Measurements from ENCODE around the gene ARHGEF40.
A peak's percentile ranks its signal among the peaks of the same experiment; 100 is the strongest.

ARHGEF40 gene

DNA sequence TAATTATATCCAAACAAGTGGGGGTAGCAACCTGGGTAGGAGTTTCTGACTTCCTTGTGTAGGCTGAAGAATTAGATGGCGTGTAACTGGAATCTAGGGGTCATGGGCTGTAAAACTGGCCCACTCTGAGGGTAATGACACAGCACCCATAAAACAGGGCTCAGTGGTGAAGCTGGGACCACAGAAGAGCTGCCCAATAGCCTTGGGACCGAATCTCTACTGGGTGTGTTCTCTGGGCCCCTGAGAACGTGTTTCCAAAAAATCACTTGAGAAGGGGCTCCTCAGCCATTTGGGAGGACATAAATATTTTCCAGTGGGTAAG, 8.8 kb upstream of the ARHGEF40 start:
- H3K4me1 ChIP-seq (ENCODE audit: control insufficient read depth, insufficient read depth, low read length), result peaks cover 7% of the 10 kb centered on the region; the same call in 1 of the 2 replicates
- no peaks in the 10 kb centered on the region for H3K27me3 ChIP-seq (ENCODE audit: control insufficient read depth, insufficient read depth, low read length)
- no peak overlapping the region for H3K9ac ChIP-seq (ENCODE audit: low read length)
- H3K27ac ChIP-seq (ENCODE audit: low read depth, low read length), result no peak overlapping the region
- H3K4me3 ChIP-seq (ENCODE audit: low read depth, low read length), result no peak overlapping the region
- no peaks in the 10 kb centered on the region for H3K9me3 ChIP-seq (ENCODE audit: control insufficient read depth, insufficient read depth, low read depth, low read length)
- no peaks in the 10 kb centered on the region for H3K36me3 ChIP-seq (ENCODE audit: control insufficient read depth, insufficient read depth, low read length)

DNA sequence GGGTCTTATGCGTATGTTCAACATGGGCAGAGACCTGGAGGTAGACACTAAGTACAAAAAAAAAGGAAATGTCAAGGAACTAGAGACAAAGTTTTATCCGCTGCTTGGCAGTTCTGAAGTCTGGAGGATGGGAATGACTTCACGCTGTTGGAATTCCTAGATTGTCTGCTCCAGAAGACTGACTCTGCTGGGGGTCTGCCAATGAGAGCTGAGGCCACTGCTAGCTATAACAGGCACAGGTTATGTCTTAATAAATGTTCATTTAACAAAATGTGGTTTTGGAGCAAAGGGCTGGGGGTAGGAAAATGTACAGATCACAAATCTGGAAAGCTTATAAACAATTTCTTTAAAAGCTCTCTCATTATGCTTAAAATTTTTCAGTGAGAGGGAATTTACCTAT, 6.6 kb upstream of the ARHGEF40 start:
- Histone ChIP-seq H3K27ac (ENCODE audit: low read depth, low read length) (no peak overlapping the region), H3K9me3 (ENCODE audit: control insufficient read depth, insufficient read depth, low read depth, low read length) (no peaks in the 10 kb centered on the region), H3K27me3 (ENCODE audit: control insufficient read depth, insufficient read depth, low read length) (peaks cover 11% of the 10 kb centered on the region), H3K4me3 (ENCODE audit: low read depth, low read length) (no peak overlapping the region), H3K9ac (ENCODE audit: low read length) (no peak overlapping the region), H3K36me3 (ENCODE audit: control insufficient read depth, insufficient read depth, low read length) (no peaks in the 10 kb centered on the region), H3K4me1 (ENCODE audit: control insufficient read depth, insufficient read depth, low read length) (peaks cover 7% of the 10 kb centered on the region; the same call in 1 of the 2 replicates)

DNA sequence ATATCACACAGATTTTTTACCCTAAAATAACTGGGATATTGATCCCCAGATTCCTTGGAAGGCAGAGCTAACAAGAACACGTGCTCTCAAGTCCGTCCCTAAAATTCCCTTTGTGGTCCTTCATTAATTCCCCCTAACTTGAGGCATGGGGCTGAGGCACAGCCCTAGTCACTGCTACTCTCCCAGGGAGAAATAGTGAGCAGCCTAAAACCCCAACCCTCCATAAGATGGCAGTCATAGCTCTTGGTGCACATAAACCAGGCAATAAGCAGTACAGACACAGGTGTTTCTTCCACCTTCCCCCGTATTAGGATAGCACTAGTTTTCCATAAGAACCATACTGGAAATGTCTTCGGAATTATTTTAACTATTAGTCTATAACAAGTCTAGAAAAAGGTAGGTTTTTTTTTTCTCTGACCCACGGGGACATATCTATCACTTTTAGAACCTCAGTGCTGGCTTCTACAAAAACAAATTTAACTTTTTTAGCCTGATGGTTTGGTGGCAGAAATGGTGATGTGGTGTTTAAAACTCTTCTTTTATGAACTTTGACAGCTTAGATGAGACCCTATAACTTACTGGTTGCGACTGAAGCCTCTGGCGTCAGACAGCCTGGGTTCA, 3.1 kb upstream of the ARHGEF40 start:
- Histone ChIP-seq H3K4me1 (ENCODE audit: control insufficient read depth, insufficient read depth, low read length) (peaks cover 10% of the 10 kb centered on the region), H3K36me3 (ENCODE audit: control insufficient read depth, insufficient read depth, low read length) (no peaks in the 10 kb centered on the region), H3K9ac (ENCODE audit: low read length) (no peak overlapping the region), H3K4me3 (ENCODE audit: low read depth, low read length) (no peak overlapping the region), H3K27ac (ENCODE audit: low read depth, low read length) (no peak overlapping the region), H3K27me3 (ENCODE audit: control insufficient read depth, insufficient read depth, low read length) (peaks cover 18% of the 10 kb centered on the region), H3K9me3 (ENCODE audit: control insufficient read depth, insufficient read depth, low read depth, low read length) (no peaks in the 10 kb centered on the region)

DNA sequence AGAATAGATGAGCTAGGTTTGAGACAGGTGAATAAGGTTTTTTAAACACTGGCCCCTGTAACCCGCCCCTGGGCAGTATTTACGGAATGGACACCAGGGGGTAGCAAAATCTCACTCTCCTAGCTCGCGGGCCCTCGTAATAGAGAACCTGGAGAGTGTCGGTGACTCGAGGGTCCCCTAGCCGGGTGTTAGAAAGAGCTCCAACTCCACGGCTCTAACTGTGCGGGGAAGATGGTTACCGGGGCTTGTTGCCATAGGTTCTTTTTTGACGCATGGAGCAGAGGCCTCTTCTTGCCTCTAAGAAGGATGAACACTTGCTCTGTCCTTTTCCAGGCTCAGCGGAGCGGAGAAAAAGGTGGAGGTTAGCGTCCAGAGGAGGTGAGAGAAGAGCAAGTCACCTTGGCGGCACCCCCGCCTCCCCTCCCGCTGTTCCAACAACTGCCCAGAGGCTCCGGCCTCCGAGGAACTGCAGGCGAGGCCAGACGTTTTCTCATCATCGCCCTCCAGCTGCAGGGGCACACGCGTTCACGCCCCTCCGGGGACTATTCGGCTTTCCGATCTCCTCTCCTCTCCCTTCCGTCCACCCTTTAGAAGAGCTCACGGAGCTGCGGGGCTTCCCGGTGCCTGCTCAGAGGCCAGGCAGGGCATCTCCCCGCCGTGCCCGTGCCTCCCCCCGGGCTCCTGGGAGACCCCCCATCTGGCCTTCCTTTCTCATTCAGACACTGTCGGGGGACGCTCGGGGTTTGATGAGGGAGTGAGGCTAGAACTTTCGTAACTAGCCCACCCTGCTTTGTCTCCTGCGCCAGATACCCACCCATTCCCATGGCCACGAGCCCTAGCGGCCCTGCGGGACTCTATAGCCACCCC, 1.4 kb upstream of the ARHGEF40 start:
- H3K27ac ChIP-seq (ENCODE audit: low read depth, low read length), result peak overlapping the region; percentile 83; the same call in 1 of the 2 replicates
- peak overlapping the region; percentile 87 for H3K9ac ChIP-seq (ENCODE audit: low read length)
- peaks cover 9% of the 10 kb centered on the region for H3K4me1 ChIP-seq (ENCODE audit: control insufficient read depth, insufficient read depth, low read length)
- peaks cover 10% of the 10 kb centered on the region; the same call in 1 of the 2 replicates for H3K36me3 ChIP-seq (ENCODE audit: control insufficient read depth, insufficient read depth, low read length)
- H3K4me3 ChIP-seq (ENCODE audit: low read depth, low read length), result peak overlapping the region; percentile 82
- peaks cover 18% of the 10 kb centered on the region for H3K27me3 ChIP-seq (ENCODE audit: control insufficient read depth, insufficient read depth, low read length)
- no peaks in the 10 kb centered on the region for H3K9me3 ChIP-seq (ENCODE audit: control insufficient read depth, insufficient read depth, low read depth, low read length)

DNA sequence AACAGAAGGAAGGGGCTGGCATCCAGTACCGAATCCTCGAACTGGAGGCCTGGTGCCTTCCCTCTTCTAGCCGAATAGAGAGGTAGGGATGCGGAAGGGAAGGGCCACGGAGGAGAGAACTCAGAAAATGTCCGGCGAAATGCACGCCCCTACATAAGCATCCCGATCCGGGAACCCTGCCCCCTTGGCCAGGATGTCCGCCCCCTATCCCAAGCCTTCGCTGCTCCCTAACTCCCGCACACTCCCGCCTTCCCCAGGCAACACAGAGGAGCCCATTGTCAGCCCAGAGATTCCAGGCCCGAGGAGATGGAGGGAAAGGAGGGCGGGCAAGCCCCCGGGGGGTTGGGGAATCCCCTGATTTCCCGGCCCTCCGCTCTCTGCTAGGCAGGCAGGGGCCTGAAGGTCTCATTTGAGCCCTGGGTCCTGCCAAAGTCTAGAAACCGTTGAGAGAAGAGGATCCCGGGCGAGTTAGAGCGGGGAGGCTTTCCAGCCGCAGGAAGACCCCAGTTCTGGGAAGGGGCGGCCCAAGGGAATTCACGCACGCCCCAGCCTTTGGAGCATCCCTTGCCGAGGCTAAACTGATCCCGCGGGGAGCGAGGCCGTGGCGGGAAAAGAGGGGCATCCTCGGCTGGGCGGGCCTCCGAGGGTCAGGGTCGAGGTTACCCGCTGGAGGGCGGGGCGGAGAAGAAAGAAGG, 569 bp upstream of the ARHGEF40 start:
- peaks cover 9% of the 10 kb centered on the region for H3K4me1 ChIP-seq (ENCODE audit: control insufficient read depth, insufficient read depth, low read length)
- peak overlapping the region; percentile 83; the same call in 1 of the 2 replicates for H3K27ac ChIP-seq (ENCODE audit: low read depth, low read length)
- peak overlapping the region; percentile 82 for H3K4me3 ChIP-seq (ENCODE audit: low read depth, low read length)
- H3K9ac ChIP-seq (ENCODE audit: low read length), result peak overlapping the region; percentile 87
- H3K9me3 ChIP-seq (ENCODE audit: control insufficient read depth, insufficient read depth, low read depth, low read length), result no peaks in the 10 kb centered on the region
- peaks cover 18% of the 10 kb centered on the region for H3K27me3 ChIP-seq (ENCODE audit: control insufficient read depth, insufficient read depth, low read length)
- H3K36me3 ChIP-seq (ENCODE audit: control insufficient read depth, insufficient read depth, low read length), result peaks cover 17% of the 10 kb centered on the region

DNA sequence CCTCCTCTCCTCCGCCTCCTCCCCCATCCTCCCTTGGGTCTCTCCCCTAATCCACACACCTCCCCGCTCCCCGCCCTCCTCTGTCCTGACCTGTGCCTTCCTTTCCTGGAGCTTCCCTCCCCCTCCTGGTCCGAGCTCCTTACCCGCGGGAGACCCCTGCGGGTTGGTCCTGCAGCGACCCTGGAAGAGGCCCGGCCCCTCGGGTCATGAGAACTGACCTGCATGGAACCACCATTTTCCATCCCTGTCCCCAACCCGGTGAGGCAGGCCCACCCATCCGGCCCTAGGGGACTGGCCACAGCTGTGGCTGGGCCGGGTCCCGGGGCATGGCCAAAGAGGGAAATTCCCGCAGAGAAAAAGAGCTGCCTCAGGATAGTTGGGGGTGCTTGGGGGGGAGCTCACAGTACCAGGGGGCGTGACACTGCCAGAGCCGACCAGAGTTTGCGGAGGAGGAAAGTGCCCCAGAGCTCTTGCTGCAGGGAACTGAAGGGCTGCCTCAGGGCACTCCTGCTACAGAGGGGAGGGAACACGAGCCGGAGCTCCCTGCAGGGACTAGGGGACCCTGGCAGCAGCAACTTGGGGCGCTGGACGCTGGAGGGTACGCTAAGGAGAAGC, 613 bp downstream of the ARHGEF40 start:
- Histone ChIP-seq H3K9ac (ENCODE audit: low read length) (peak overlapping the region; percentile 89), H3K9me3 (ENCODE audit: control insufficient read depth, insufficient read depth, low read depth, low read length) (no peaks in the 10 kb centered on the region), H3K4me3 (ENCODE audit: low read depth, low read length) (peak overlapping the region; percentile 82), H3K27me3 (ENCODE audit: control insufficient read depth, insufficient read depth, low read length) (peaks cover 18% of the 10 kb centered on the region), H3K4me1 (ENCODE audit: control insufficient read depth, insufficient read depth, low read length) (peaks cover 9% of the 10 kb centered on the region), H3K36me3 (ENCODE audit: control insufficient read depth, insufficient read depth, low read length) (peaks cover 29% of the 10 kb centered on the region), H3K27ac (ENCODE audit: low read depth, low read length) (peak overlapping the region; percentile 75; the same call in 1 of the 2 replicates)

DNA sequence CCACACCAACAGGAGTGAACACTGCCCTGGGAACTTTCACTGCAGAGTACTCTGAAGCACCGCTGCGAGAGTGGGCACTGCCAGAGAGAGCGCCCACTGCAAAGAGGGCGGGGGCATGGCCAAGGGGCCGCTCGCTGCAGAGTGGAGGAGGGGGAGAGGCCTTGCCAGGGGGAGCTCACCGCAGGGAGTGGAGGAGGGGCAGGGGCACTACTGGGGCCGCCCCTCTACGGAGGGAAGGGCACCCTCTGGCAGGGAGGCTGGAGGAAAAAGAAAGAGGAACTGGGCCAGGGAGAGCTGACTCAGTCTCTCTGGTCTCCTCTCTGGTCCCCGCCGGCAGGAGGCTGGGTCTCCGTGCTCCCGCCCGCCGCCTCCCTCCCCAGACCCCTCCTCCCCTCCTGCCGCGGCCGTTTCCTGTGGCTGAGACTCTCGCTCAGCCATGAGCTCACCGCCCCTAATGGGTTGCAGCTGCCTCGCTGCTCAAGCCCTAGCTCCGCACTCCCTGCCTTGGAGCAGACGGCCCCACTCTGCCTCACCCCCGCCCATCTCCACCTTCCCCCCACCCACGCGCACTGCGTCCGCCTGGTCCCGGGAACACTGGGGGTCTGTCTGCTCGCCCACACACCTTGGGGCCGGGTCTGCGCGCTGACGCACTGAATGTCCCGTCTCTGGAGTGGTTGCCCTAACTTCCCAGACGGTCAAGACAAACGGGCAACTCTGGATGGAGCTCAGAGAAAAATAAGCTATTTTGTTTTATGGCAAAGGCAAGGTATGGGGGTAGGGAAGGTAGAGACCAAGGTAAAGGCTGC, 1.3 kb downstream of the ARHGEF40 start:
- Histone ChIP-seq H3K9me3 (ENCODE audit: control insufficient read depth, insufficient read depth, low read depth, low read length) (no peaks in the 10 kb centered on the region), H3K27ac (ENCODE audit: low read depth, low read length) (peak overlapping the region; percentile 75)

DNA sequence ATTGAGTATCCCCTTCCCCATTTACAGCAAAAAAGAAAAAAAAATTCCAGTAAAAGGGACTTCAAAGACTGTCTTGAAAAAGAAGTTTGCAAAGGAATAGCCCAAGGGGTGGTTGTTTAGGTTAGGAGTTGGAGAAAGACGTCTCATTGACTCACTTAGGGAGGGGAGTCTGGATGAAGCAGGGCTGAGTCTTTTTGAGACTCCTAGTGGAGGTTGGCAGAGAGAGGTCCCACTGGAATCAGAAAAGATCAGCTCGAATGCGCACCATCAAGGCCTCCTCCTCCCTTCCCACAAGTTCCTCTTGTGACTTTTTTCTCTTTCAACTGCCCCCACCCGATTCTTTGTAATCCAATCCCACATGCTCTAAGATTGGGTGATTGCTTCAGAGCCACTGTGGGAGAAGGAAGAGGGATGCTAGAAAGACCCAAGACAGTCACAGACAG, 1.9 kb downstream of the ARHGEF40 start:
- Histone ChIP-seq H3K9me3 (ENCODE audit: control insufficient read depth, insufficient read depth, low read depth, low read length) (no peaks in the 10 kb centered on the region), H3K4me3 (ENCODE audit: low read depth, low read length) (peak overlapping the region; percentile 82), H3K9ac (ENCODE audit: low read length) (peak overlapping the region; percentile 89), H3K27ac (ENCODE audit: low read depth, low read length) (peak overlapping the region; percentile 75; the same call in 1 of the 2 replicates), H3K36me3 (ENCODE audit: control insufficient read depth, insufficient read depth, low read length) (peaks cover 41% of the 10 kb centered on the region), H3K27me3 (ENCODE audit: control insufficient read depth, insufficient read depth, low read length) (peaks cover 18% of the 10 kb centered on the region), H3K4me1 (ENCODE audit: control insufficient read depth, insufficient read depth, low read length) (peaks cover 9% of the 10 kb centered on the region)

More for the DNA sequence above, 1.3 kb downstream of the ARHGEF40 start:
- peak overlapping the region; percentile 82 for H3K4me3 ChIP-seq (ENCODE audit: low read depth, low read length)
- H3K36me3 ChIP-seq (ENCODE audit: control insufficient read depth, insufficient read depth, low read length), result peaks cover 36% of the 10 kb centered on the region
- peak overlapping the region; percentile 89 for H3K9ac ChIP-seq (ENCODE audit: low read length)
- peaks cover 9% of the 10 kb centered on the region for H3K4me1 ChIP-seq (ENCODE audit: control insufficient read depth, insufficient read depth, low read length)
- H3K27me3 ChIP-seq (ENCODE audit: control insufficient read depth, insufficient read depth, low read length), result peaks cover 18% of the 10 kb centered on the region

DNA sequence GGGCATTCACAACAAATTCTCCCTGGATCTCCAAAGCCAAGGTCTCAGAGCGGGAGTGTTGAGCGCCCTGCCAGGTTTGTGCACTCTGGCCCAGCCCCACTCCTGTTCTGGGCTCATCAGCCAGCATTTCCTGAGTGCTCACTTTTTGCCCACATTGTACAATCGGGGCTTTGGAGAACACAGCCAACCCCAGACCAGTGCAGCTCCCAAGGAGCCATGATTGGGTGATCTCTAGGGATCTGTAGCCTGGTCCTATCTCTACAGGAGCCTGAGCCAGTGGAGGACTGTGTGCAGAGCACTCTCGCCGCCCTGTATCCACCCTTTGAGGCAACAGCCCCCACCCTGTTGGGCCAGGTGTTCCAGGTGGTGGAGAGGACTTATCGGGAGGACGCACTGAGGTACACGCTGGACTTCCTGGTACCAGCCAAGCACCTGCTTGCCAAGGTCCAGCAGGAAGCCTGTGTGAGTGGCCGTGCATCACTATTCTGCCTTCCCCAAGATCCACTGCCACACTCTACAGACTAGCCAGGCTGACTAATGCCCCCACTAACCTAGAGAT, 2.8 kb downstream of the ARHGEF40 start:
- Histone ChIP-seq H3K36me3 (ENCODE audit: control insufficient read depth, insufficient read depth, low read length) (peaks cover 49% of the 10 kb centered on the region), H3K27ac (ENCODE audit: low read depth, low read length) (no peak overlapping the region), H3K4me3 (ENCODE audit: low read depth, low read length) (no peak overlapping the region), H3K27me3 (ENCODE audit: control insufficient read depth, insufficient read depth, low read length) (peaks cover 11% of the 10 kb centered on the region; the same call in 1 of the 2 replicates), H3K9me3 (ENCODE audit: control insufficient read depth, insufficient read depth, low read depth, low read length) (no peaks in the 10 kb centered on the region), H3K9ac (ENCODE audit: low read length) (no peak overlapping the region), H3K4me1 (ENCODE audit: control insufficient read depth, insufficient read depth, low read length) (peaks cover 9% of the 10 kb centered on the region)

DNA sequence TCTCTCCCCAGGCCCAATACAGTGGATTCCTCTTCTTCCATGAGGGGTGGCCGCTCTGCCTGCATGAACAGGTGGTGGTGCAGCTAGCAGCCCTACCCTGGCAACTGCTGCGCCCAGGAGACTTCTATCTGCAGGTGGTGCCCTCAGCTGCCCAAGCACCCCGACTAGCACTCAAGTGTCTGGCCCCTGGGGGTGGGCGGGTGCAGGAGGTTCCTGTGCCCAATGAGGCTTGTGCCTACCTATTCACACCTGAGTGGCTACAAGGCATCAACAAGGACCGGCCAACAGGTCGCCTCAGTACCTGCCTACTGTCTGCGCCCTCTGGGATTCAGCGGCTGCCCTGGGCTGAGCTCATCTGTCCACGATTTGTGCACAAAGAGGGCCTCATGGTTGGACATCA, 3.8 kb downstream of the ARHGEF40 start:
- Histone ChIP-seq H3K27ac (ENCODE audit: low read depth, low read length) (no peak overlapping the region), H3K36me3 (ENCODE audit: control insufficient read depth, insufficient read depth, low read length) (peaks cover 60% of the 10 kb centered on the region)

More for the DNA sequence above, 3.8 kb downstream of the ARHGEF40 start:
- Histone ChIP-seq H3K9ac (ENCODE audit: low read length) (no peak overlapping the region), H3K27me3 (ENCODE audit: control insufficient read depth, insufficient read depth, low read length) (peaks cover 3% of the 10 kb centered on the region; the same call in 1 of the 2 replicates), H3K9me3 (ENCODE audit: control insufficient read depth, insufficient read depth, low read depth, low read length) (no peaks in the 10 kb centered on the region), H3K4me3 (ENCODE audit: low read depth, low read length) (no peak overlapping the region), H3K4me1 (ENCODE audit: control insufficient read depth, insufficient read depth, low read length) (peaks cover 9% of the 10 kb centered on the region)
